HG03558 (cell line): ENCODE results near the gene FOXP1.

ENCODE experiments used
- ATAC-seq: cut with Tn5 transposase; IDR thresholded peaks from one replicate; pipeline ENCODE4 v1.9.1; 2021; ENCODE audit warnings: moderate number of reproducible peaks; ENCODE audit not compliant: unreplicated experiment; ENCODE audit errors: extremely low read depth

Gene FOXP1

GRCh38 chr3:71127052-71127831, 456.3 kb downstream of the FOXP1 start:
- no peak for ATAC-seq

GRCh38 chr3:71125738-71126137, 457.8 kb downstream of the FOXP1 start:
- no peak for ATAC-seq

DNA sequence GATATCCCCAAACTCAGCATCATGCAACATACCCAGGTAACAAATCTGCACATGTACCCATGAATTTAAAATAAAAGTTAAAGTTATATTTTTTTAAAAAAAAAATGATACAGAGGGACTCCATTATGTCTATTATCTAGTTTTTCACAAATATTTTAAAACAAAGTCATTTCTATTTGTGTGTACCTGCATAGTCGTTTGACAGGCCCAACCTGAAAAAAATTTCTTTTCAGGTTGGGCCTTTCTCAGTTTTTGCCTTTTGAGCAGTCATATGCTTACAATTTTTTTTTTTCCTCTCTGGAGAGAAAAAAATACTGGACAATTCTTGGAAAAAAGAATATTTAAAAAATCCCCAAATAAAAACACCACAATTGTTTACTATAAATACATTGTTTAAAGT, 459.5 kb downstream of the FOXP1 start:
- ATAC-seq, result no peak

GRCh38 chr3:71122641-71123040, 460.9 kb downstream of the FOXP1 start:
- no peak for ATAC-seq

DNA sequence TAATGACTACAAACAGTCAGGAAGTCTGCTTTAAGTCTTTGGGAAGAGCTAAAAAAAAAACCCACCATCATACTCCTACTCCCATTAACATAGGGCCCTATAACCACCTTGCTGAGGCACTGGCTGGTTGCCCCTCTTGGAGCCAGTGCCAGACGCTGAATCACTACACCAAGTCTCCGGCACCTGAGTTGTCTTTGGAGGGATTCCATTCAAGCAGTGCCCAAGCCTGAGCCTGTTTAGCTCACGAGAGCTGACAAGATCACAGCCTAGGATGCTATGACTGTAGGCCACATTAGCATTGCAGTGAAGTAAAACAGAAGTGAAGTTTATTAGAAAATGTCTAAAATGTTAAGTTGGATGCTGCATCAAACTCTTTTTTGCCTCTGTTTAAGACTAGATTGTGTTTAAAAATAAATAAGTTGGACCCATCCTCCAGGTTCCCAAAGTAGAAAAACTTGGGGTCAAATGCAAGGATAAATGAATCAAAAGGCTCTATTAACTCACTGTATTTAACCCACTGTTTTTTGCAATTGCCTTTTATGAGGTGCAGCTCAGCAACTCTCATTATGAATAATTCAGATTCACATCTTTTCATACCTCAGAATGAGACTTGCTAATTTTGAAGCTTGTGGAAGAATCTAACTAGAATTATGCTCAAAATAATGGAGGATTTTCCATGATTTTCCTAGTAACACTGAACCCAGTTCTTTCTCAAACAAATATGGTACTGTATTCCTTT, 461.9 kb downstream of the FOXP1 start:
- ATAC-seq, result no peak

DNA sequence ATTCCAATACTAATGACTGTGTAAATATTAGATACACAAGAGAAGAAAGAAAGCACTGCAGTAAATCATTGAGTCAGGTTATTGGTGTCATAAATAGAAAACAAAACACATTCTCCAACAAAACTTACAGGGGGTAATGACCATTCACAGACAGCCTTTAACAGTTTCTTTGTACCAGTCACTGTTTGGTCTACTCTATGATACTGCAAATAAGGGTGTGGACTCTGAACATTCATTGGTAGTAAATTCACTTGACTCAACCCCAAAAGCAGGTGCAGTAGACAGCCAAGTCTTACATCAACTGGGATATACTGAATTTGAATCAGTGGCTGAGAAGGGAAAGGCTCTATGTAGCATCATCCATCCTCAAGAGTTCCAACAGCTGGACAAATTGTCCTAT, 463.5 kb downstream of the FOXP1 start:
- ATAC-seq, result no peak

- no peak for ATAC-seq
Observed at GRCh38 chr3:71119171-71119570, 464.4 kb downstream of the FOXP1 start.

- no peak for ATAC-seq
Observed at GRCh38 chr3:71118436-71118835, 465.1 kb downstream of the FOXP1 start.

DNA sequence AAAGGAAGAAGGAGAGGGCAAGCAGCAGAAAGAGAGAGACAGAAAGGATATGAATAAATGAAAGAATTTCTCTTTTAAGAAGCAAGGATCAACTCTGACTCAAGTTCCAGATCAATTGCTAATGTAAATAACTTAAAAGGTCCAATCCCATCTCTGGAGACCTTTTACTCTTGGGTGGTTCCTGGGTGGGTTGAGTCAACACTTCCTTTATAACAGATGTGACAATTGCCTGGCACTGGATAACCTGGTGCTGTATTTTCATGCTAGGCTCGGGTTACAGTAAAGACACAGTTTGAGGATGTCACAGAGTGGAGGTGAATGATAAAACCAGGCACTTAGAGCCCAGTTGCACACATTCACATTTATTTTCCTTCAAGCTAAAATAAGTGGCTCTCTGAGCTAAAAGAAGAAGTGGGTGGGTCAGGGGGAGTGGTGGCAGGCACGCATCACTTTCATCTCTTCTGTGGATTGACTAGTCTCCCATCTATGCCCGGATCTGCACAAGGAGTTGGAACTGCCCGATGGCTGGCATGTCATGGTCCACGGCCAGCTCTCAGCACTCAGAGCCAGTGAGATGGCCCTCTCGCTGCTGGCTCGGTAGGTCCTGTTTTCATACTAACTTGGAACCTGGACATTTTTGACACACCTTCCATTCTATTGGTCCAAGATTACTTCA, 465.8 kb downstream of the FOXP1 start:
- ATAC-seq, result no peak

- no peak for ATAC-seq
Observed at GRCh38 chr3:71114610-71115009, 468.9 kb downstream of the FOXP1 start.

GRCh38 chr3:71112576-71112975, 471.0 kb downstream of the FOXP1 start:
- ATAC-seq, result no peak

DNA sequence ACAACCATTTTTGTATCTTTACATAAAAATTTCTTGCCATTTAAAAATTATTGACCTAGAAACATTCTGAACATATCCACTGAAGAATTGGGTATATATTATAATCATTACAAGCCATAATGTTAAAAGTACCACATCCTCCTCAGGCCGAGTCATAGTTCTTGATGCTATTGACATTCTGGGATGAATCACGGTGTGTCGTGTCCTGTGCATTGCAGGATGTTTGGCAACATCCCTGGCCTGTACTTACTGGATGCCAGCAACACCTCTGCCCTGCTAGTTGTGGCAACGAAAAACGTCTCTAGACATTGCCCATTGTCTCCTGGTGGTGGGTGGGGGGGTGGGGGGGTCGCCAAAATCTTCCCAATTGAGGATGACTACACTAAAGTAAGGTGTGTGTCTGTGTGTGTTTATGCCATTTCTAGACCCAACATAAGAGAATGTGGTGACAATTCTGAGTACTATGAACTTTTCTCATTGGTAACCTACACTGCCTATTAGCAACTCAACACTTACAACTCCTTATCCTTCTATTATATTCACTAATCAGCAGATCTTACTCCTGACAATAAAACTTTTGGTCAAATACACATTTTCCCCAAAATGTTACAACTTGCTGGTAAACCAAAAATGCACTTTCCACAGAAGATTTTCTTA, 471.6 kb downstream of the FOXP1 start:
- no peak for ATAC-seq

GRCh38 chr3:71110385-71111222, 472.9 kb downstream of the FOXP1 start:
- no peak for ATAC-seq

DNA sequence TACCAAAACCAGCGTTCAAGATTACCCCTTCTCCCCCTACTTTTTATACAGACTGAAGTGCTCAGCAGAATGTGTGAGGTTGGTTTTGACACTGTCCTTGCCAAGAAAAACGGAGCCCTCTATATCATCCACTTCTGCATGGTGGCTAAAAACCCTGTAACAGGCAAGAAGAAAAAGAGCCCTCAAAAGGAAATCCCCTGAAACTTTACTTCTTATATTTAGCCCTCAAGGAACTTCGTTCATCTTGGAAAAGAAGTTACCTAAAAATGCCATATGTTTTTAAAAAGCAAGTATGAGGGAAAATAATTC, 473.6 kb downstream of the FOXP1 start:
- no peak for ATAC-seq

GRCh38 chr3:71109241-71109976, 474.1 kb downstream of the FOXP1 start:
- ATAC-seq, result no peak

GRCh38 chr3:71107926-71108325, 475.6 kb downstream of the FOXP1 start:
- no peak for ATAC-seq

DNA sequence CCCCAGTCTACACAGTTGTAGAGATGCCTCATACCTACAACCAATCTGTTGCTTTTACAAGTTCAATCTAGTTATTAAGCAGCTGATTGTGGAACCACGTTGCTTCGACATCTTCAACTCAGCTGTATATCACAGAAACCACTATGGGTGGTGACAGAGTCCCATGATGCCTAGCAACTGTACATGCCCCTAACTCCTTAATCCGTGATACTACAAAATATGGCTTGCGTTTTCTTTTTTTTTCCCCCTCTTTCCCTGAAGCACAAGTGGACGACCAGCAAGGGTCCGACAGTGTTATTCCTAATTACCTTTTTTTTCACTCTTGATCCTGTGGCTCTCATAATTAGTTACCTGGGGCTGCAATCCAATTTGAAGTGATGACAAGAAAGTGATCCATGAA, 478.6 kb downstream of the FOXP1 start:
- ATAC-seq, result no peak

- no peak for ATAC-seq
Observed at GRCh38 chr3:71104556-71104955, 479.0 kb downstream of the FOXP1 start.

GRCh38 chr3:71104121-71104541, 479.4 kb downstream of the FOXP1 start:
- no peak for ATAC-seq
